Hepatocyte (in vitro differentiated cells): ENCODE measurements around the gene HNF1A. TPM values are rescaled to one million over a fixed set of nuclear protein-coding genes. Genes with fewer than 3 reads are reported as not detected.

Source experiments
- DNase-seq: peaks from one replicate; pipeline ENCODE4 v3.0.0-alpha.2; 2016; ENCODE audit warnings: low spot score
- H2AFZ ChIP-seq: fragments of 200-600 bp; sonication (generic); 2 replicates; pipeline ENCODE4 v1.6.0; 2016; ENCODE audit warnings: antibody characterized with exemption, mild to moderate bottlenecking
- H3K27ac ChIP-seq: fragments of 200-600 bp; sonication (generic); 2 replicates; pipeline ENCODE4 v1.5.1; 2016; ENCODE audit warnings: mild to moderate bottlenecking
- H3K27me3 ChIP-seq: fragments of 200-600 bp; sonication (generic); 2 replicates; pipeline ENCODE4 v1.6.1; 2016
- H3K36me3 ChIP-seq: fragments of 200-600 bp; sonication (generic); replicated peaks from 2 replicates; pipeline ENCODE4 v1.5.1; 2016; ENCODE audit warnings: low read depth; ENCODE audit not compliant: insufficient read depth
- H3K4me1 ChIP-seq: fragments of 200-600 bp; sonication (generic); 2 replicates; pipeline ENCODE4 v1.5.1; 2016; ENCODE audit warnings: mild to moderate bottlenecking, moderate library complexity; ENCODE audit not compliant: insufficient read depth
- H3K4me2 ChIP-seq: fragments of 200-600 bp; sonication (generic); 2 replicates; pipeline ENCODE4 v1.6.0; 2016
- H3K4me3 ChIP-seq: fragments of 200-600 bp; sonication (generic); 2 replicates; pipeline ENCODE4 v1.5.1; 2016; ENCODE audit warnings: mild to moderate bottlenecking
- H3K79me2 ChIP-seq: fragments of 200-600 bp; sonication (generic); 2 replicates; pipeline ENCODE4 v1.6.0; 2017; ENCODE audit warnings: mild to moderate bottlenecking
- H3K9me2 ChIP-seq: fragments of 200-600 bp; sonication (generic); replicated peaks from 2 replicates; pipeline ENCODE4 v1.6.0; 2017; ENCODE audit warnings: mild to moderate bottlenecking; ENCODE audit not compliant: insufficient read depth
- H3K9me3 ChIP-seq: fragments of 200-600 bp; sonication (generic); 2 replicates; pipeline ENCODE4 v1.5.1; 2016; ENCODE audit warnings: low read depth, mild to moderate bottlenecking
- H4K20me1 ChIP-seq: fragments of 200-600 bp; sonication (generic); 2 replicates; pipeline ENCODE4 v1.6.0; 2016; ENCODE audit warnings: mild to moderate bottlenecking; ENCODE audit not compliant: insufficient read depth, poor library complexity, severe bottlenecking
- CTCF ChIP-seq: fragments of 200-600 bp; sonication (generic); IDR thresholded peaks from 2 replicates; pipeline ENCODE4 v1.5.1; 2016; ENCODE audit warnings: antibody characterized with exemption, mild to moderate bottlenecking; ENCODE audit not compliant: poor library complexity
- EZH2 ChIP-seq: fragments of 200-600 bp; sonication (generic); IDR thresholded peaks from 2 replicates; pipeline ENCODE4 v1.6.1; 2016; ENCODE audit warnings: antibody characterized with exemption, mild to moderate bottlenecking, borderline replicate concordance
- EZH2phosphoT487 ChIP-seq: fragments of 200-600 bp; sonication (generic); IDR thresholded peaks from one replicate; pipeline ENCODE4 v1.6.1; 2018; ENCODE audit warnings: antibody characterized with exemption, mild to moderate bottlenecking, low read depth, moderate library complexity; ENCODE audit not compliant: unreplicated experiment, severe bottlenecking
- WGBS: methylation state at CpG from one replicate; pipeline ENCODE4 v1.1.6; 2016; ENCODE audit warnings: low lambda C conversion rate; ENCODE audit errors: missing lambda C conversion rate; 5-methylcytosine and 5-hydroxymethylcytosine counted together
- polyA plus RNA-seq: library from polyadenylated mRNA; unstranded; fragments of >200 nt; fragmentation: Nextera tagmentation; extraction: Ambion mirVana; gene quantifications from 2 replicates; pipeline ENCODE4 v1.2.1, GENCODE V29; 2016
- total RNA-seq: library from RNA; depleted of rRNA; stranded (reverse); fragments of >200 nt; gene quantifications from 2 replicates; pipeline ENCODE4 v1.2.3, GENCODE V29; 2014

Gene HNF1A
- total and polyA plus RNA-seq, 2 experiments from 2014 or later: 16.7 to 23.9 TPM

- no peaks in the 10 kb centered on the region for H3K4me1 ChIP-seq
- no peaks in the 10 kb centered on the region for H4K20me1 ChIP-seq
- no peaks in the 10 kb centered on the region for H3K36me3 ChIP-seq
- DNase-seq: no peak
- H2AFZ ChIP-seq: no peak overlapping the region
- no peak overlapping the region for H3K4me2 ChIP-seq
- H3K27me3 ChIP-seq: no peaks in the 10 kb centered on the region
- no peak overlapping the region for H3K4me3 ChIP-seq
- H3K27ac ChIP-seq: no peak overlapping the region
- TF ChIP-seq EZH2phosphoT487 (no peak), EZH2 (no peak), CTCF (no peak)
- no peaks in the 10 kb centered on the region for H3K9me3 ChIP-seq
- no peaks in the 10 kb centered on the region for H3K9me2 ChIP-seq
- H3K79me2 ChIP-seq: peaks cover 2% of the 10 kb centered on the region
- 95% methylated on average over 2 of the region's 2 CpGs for WGBS
Measured at GRCh38 chr12:120990487-120991055, 12.2 kb downstream of the HNF1A start.

- H4K20me1 ChIP-seq: no peaks in the 10 kb centered on the region
- no peaks in the 10 kb centered on the region for H3K36me3 ChIP-seq
Measured at GRCh38 chr12:120991965-120992364, 13.6 kb downstream of the HNF1A start.

GRCh38 chr12:120992989-120993388, 14.6 kb downstream of the HNF1A start:
- TF ChIP-seq CTCF: no peak
- no peak for TF ChIP-seq EZH2phosphoT487
- TF ChIP-seq EZH2: no peak
- Histone ChIP-seq H3K27me3 (no peaks in the 10 kb centered on the region), H3K4me2 (no peak overlapping the region), H2AFZ (no peak overlapping the region), H3K4me1 (no peaks in the 10 kb centered on the region), H3K27ac (no peak overlapping the region), H3K9me2 (no peaks in the 10 kb centered on the region), H4K20me1 (no peaks in the 10 kb centered on the region), H3K79me2 (no peaks in the 10 kb centered on the region), H3K4me3 (no peak overlapping the region), H3K36me3 (no peaks in the 10 kb centered on the region), H3K9me3 (no peaks in the 10 kb centered on the region)
- DNase-seq: no peak
- WGBS: 100% methylated on average over 1 of the region's 1 CpG

More at GRCh38 chr12:120991965-120992364, 13.6 kb downstream of the HNF1A start:
- Histone ChIP-seq H3K9me2 (no peaks in the 10 kb centered on the region), H3K9me3 (no peaks in the 10 kb centered on the region), H3K27ac (no peak overlapping the region), H3K79me2 (no peaks in the 10 kb centered on the region), H3K4me1 (no peaks in the 10 kb centered on the region), H2AFZ (no peak overlapping the region), H3K4me2 (no peak overlapping the region), H3K27me3 (no peaks in the 10 kb centered on the region), H3K4me3 (no peak overlapping the region)
- TF ChIP-seq EZH2 (no peak), EZH2phosphoT487 (no peak), CTCF (no peak)
- no peak for DNase-seq

- Histone ChIP-seq H3K27me3 (no peaks in the 10 kb centered on the region), H3K4me2 (no peak overlapping the region), H3K9me2 (no peaks in the 10 kb centered on the region), H3K79me2 (no peaks in the 10 kb centered on the region), H3K27ac (no peak overlapping the region), H3K9me3 (no peaks in the 10 kb centered on the region), H3K4me1 (no peaks in the 10 kb centered on the region), H4K20me1 (no peaks in the 10 kb centered on the region), H3K4me3 (no peak overlapping the region), H2AFZ (no peak overlapping the region), H3K36me3 (no peaks in the 10 kb centered on the region)
- no peak for DNase-seq
- no peak for TF ChIP-seq EZH2
- TF ChIP-seq CTCF: no peak
- TF ChIP-seq EZH2phosphoT487: no peak
- 92% methylated on average over 11 of the region's 11 CpGs for WGBS
Measured at GRCh38 chr12:120993496-120993895, 15.2 kb downstream of the HNF1A start.
